OCI-LY1 (cell line): ENCODE measurements around the gene LMO1.

ENCODE experiments used
- H2AFZ ChIP-seq: fragments of 200-600 bp; sonication (generic), shearing (Covaris generic); 2 replicates; pipeline ENCODE4 v1.6.0; 2014; ENCODE audit warnings: antibody characterized with exemption, mild to moderate bottlenecking, low read length
- H3F3A ChIP-seq: fragments of 200-600 bp; sonication (generic), shearing (Covaris generic); 2 replicates; pipeline ENCODE4 v1.6.0; 2014; ENCODE audit warnings: mild to moderate bottlenecking, antibody characterized with exemption, low read length, moderate library complexity; ENCODE audit not compliant: insufficient read depth
- H3K27ac ChIP-seq: fragments of 200-600 bp; sonication (generic); 2 replicates; pipeline ENCODE4 v1.5.1; 2014; ENCODE audit warnings: low read length, mixed run types, mild to moderate bottlenecking, low read depth; ENCODE audit not compliant: poor library complexity, severe bottlenecking
- H3K27me3 ChIP-seq: fragments of 200-600 bp; sonication (generic); 2 replicates; pipeline ENCODE4 v1.6.0; 2014; ENCODE audit warnings: antibody characterized with exemption, mild to moderate bottlenecking, low read length, moderate library complexity; ENCODE audit not compliant: insufficient read depth
- H3K36me3 ChIP-seq: fragments of 200-600 bp; sonication (generic); 2 replicates; pipeline ENCODE4 v1.6.1; 2014; ENCODE audit warnings: mild to moderate bottlenecking, antibody characterized with exemption, low read length, moderate library complexity, mixed read lengths; ENCODE audit not compliant: insufficient read depth
- H3K4me1 ChIP-seq: fragments of 200-600 bp; sonication (generic); 2 replicates; pipeline ENCODE4 v1.5.1; 2014; ENCODE audit warnings: mild to moderate bottlenecking, low read length, moderate library complexity; ENCODE audit not compliant: insufficient read depth, severe bottlenecking
- H3K4me2 ChIP-seq: fragments of 200-600 bp; sonication (generic), shearing (Covaris generic); 2 replicates; pipeline ENCODE4 v1.6.1; 2014; ENCODE audit warnings: low read length
- H3K4me3 ChIP-seq: fragments of 200-600 bp; sonication (generic); 2 replicates; pipeline ENCODE4 v1.5.1; 2014; ENCODE audit warnings: low read length, low read depth, mild to moderate bottlenecking, mixed read lengths; ENCODE audit not compliant: poor library complexity, severe bottlenecking
- H3K79me2 ChIP-seq: fragments of 200-600 bp; shearing (Covaris generic); 2 replicates; pipeline ENCODE4 v1.6.1; 2016; ENCODE audit warnings: mixed run types, low read length, mixed read lengths; ENCODE audit not compliant: insufficient read depth
- H3K9ac ChIP-seq: fragments of 200-600 bp; sonication (generic), shearing (Covaris generic); 2 replicates; pipeline ENCODE4 v1.6.1; 2014; ENCODE audit warnings: mild to moderate bottlenecking, low read length, mixed read lengths
- H3K9me2 ChIP-seq: fragments of 200-600 bp; sonication (generic), shearing (Covaris generic); 2 replicates; pipeline ENCODE4 v1.6.1; 2014; ENCODE audit warnings: low read depth, mild to moderate bottlenecking, low read length, mixed read lengths
- H3K9me3 ChIP-seq: fragments of 200-600 bp; shearing (Covaris generic); 2 replicates; pipeline ENCODE4 v1.6.1; 2014; ENCODE audit warnings: low read length, mixed read lengths
- H4K20me1 ChIP-seq: fragments of 200-600 bp; sonication (generic), shearing (Covaris generic); 2 replicates; pipeline ENCODE4 v1.6.0; 2016; ENCODE audit warnings: mild to moderate bottlenecking, low read length; ENCODE audit not compliant: insufficient read depth
- EZH2 ChIP-seq: fragments of 200-600 bp; sonication (generic), shearing (Covaris generic); IDR thresholded peaks from 2 replicates; pipeline ENCODE4 v1.8.0; 2017; ENCODE audit warnings: borderline replicate concordance, mixed run types, mild to moderate bottlenecking, antibody characterized with exemption, low read length, moderate library complexity, mixed read lengths
- TF ChIP-seq, protein P1 (sequence below): fragments of 200-600 bp; sonication (generic), shearing (Covaris generic); IDR thresholded peaks from 2 replicates; pipeline ENCODE4 v1.5.1; 2017; ENCODE audit warnings: mild to moderate bottlenecking, antibody characterized with exemption, low read length, moderate library complexity, mixed read lengths

The LMO1 gene

DNA sequence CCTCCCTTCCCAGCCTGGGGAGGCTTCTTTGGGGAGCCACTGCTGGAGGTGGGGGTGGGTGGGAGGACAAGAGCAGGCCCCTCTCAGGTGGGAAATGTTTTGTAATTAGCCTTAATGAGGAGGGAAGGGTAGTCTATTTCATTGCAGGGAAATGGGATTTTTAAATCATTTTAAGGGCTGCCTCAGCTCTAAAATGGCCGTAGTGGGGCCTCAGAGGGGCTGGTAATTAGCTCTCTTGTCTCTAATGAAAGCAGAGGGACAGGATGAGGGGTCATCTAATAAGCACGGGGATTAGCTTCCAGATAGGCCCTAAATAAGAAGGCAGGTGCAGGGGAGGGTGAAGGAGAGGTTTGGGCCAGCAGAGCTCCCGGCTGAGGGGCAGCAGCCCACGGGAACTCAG, 46.5 kb downstream of the LMO1 start:
- Histone ChIP-seq H3K9me2 (no peaks in the 10 kb centered on the region), H3K27me3 (no peaks in the 10 kb centered on the region), H3F3A (no peaks in the 10 kb centered on the region), H3K27ac (no peak overlapping the region), H3K4me1 (no peaks in the 10 kb centered on the region), H3K4me3 (no peak overlapping the region), H4K20me1 (no peaks in the 10 kb centered on the region), H3K9ac (no peak overlapping the region), H3K4me2 (no peak overlapping the region), H3K79me2 (no peaks in the 10 kb centered on the region), H3K36me3 (no peaks in the 10 kb centered on the region), H3K9me3 (no peaks in the 10 kb centered on the region), H2AFZ (no peak overlapping the region)
- TF ChIP-seq, protein P1, sequence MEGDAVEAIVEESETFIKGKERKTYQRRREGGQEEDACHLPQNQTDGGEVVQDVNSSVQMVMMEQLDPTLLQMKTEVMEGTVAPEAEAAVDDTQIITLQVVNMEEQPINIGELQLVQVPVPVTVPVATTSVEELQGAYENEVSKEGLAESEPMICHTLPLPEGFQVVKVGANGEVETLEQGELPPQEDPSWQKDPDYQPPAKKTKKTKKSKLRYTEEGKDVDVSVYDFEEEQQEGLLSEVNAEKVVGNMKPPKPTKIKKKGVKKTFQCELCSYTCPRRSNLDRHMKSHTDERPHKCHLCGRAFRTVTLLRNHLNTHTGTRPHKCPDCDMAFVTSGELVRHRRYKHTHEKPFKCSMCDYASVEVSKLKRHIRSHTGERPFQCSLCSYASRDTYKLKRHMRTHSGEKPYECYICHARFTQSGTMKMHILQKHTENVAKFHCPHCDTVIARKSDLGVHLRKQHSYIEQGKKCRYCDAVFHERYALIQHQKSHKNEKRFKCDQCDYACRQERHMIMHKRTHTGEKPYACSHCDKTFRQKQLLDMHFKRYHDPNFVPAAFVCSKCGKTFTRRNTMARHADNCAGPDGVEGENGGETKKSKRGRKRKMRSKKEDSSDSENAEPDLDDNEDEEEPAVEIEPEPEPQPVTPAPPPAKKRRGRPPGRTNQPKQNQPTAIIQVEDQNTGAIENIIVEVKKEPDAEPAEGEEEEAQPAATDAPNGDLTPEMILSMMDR: no peak
- TF ChIP-seq EZH2: no peak

DNA sequence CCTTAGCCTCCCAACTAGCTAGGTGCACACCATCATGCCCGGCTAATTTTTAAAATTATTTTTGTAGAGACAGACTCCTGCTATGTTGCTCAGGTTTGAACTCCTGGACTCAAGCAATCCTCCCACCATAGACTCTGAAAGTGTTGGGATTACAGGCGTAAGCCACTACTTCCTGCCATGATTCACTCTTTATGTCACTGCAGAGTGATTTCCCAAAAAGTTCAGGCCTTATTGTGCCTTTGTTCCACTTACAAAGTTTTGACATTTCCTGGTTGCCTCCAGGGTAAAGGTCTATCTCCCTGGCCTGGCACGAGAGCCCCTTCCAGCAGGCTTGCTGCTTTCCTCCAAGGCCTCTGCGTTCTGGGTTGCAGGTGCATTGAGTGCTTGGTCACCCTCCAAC, 50.3 kb downstream of the LMO1 start:
- H3K4me2 ChIP-seq: no peak overlapping the region
- no peak overlapping the region for H2AFZ ChIP-seq
- H3K9me2 ChIP-seq: no peaks in the 10 kb centered on the region
- H3K9ac ChIP-seq: no peak overlapping the region
- H3K27ac ChIP-seq: no peak overlapping the region
- H3K79me2 ChIP-seq: no peaks in the 10 kb centered on the region
- TF ChIP-seq, protein P1: no peak
- no peak for TF ChIP-seq EZH2
- H3K9me3 ChIP-seq: no peaks in the 10 kb centered on the region
- no peaks in the 10 kb centered on the region for H4K20me1 ChIP-seq
- H3F3A ChIP-seq: no peaks in the 10 kb centered on the region
- no peaks in the 10 kb centered on the region for H3K4me1 ChIP-seq
- no peaks in the 10 kb centered on the region for H3K27me3 ChIP-seq
- H3K4me3 ChIP-seq: no peak overlapping the region
- H3K36me3 ChIP-seq: no peaks in the 10 kb centered on the region

DNA sequence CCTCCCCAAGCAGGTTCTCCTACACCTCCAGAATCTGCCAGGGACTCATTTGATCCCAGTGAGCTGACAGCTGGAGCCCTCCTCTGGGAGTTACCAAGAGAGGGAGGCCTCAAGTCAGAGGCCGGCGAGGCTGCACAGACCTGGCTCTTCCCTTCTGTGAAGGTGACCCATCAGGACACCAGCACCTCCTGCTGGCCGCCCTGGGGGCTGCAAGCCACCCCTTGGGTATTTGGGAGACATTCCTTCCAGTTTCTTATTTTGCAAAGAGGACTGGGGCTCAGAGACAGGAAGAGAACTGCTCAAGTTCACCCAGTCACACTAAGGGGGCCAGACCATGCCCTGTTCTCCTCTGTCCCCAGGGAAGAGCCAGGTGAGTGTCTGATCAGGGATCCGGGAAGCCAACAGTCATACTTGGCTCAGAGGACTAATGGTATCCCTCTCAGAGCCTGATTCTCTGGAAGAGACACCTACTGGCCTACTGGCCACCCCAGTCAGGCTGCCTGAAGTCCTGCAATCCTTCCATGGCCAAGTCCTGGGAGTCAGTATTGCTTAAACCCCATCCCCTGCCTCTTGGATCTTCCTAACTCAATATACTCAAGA, 54.4 kb downstream of the LMO1 start:
- Histone ChIP-seq H3K27ac (no peak overlapping the region), H3K9me2 (no peaks in the 10 kb centered on the region), H3K36me3 (no peaks in the 10 kb centered on the region), H3K4me3 (no peak overlapping the region), H3K4me2 (no peak overlapping the region), H3F3A (no peaks in the 10 kb centered on the region), H3K79me2 (no peaks in the 10 kb centered on the region), H4K20me1 (no peaks in the 10 kb centered on the region), H3K9ac (no peak overlapping the region), H3K9me3 (no peaks in the 10 kb centered on the region), H3K4me1 (no peaks in the 10 kb centered on the region), H2AFZ (no peak overlapping the region), H3K27me3 (0 out of 2 replicates have a peak, but pooled peaks cover 4% of the 10 kb centered on the region)
- TF ChIP-seq EZH2: no peak
- TF ChIP-seq, protein P1: peak; percentile 66
